Activated B cell treated with CpG ODN at 0.5 μM for 24 hours (primary cell): ENCODE data around the gene PLPP6. TPM values are rescaled to one million over a fixed set of nuclear protein-coding genes. Genes with fewer than 3 reads are reported as not detected.

ENCODE experiments used
- ATAC-seq: fragments of 200-7000 bp; cut with Tn5 transposase; one replicate; pipeline ENCODE4 v1.10.0; 2021; ENCODE audit warnings: low read depth, mild to moderate bottlenecking, moderate library complexity
- CTCF ChIA-PET: fragments of 350-600 bp; sonication (Branson Sonifier 250); formaldehyde crosslinking; loops from one replicate; lab custom pipeline; 2021; ENCODE audit warnings: antibody characterized with exemption; lab: Charles Lee
- POLR2A ChIA-PET: fragments of 350-600 bp; sonication (Branson Sonifier 250); formaldehyde crosslinking; loops from one replicate; lab custom pipeline; 2021; ENCODE audit warnings: antibody characterized with exemption; lab: Charles Lee
- DNase-seq: peaks from one replicate; pipeline ENCODE4 v3.0.0; 2022
- H3K27ac Mint-ChIP-seq: one replicate; pipeline ENCODE4 v1.8.0; 2020; ENCODE audit warnings: mixed read lengths
- H3K27me3 Mint-ChIP-seq: one replicate; pipeline ENCODE4 v1.8.0; 2021; ENCODE audit warnings: mixed read lengths
- H3K36me3 Mint-ChIP-seq: one replicate; pipeline ENCODE4 v1.8.0; 2021; ENCODE audit warnings: low read depth, mixed read lengths
- H3K4me1 Mint-ChIP-seq: one replicate; pipeline ENCODE4 v1.8.0; 2021; ENCODE audit warnings: mixed read lengths
- H3K4me3 Mint-ChIP-seq: one replicate; pipeline ENCODE4 v1.8.0; 2020; ENCODE audit warnings: mild to moderate bottlenecking, mixed read lengths
- H3K9me3 Mint-ChIP-seq: one replicate; pipeline ENCODE4 v1.8.0; 2020; ENCODE audit warnings: mixed read lengths
- intact Hi-C: fragments of 100-400 bp; cut with micrococcal nuclease; formaldehyde crosslinking; loops from one replicate; pipeline ENCODE4 v1.15.1; 2024
- total RNA-seq: library from RNA; stranded (reverse); gene quantifications from 2 replicates; pipeline ENCODE4 v1.2.3, GENCODE V29; 2022
- TF ChIP-seq, protein P1 (sequence below): fragments of 200-600 bp; IDR thresholded peaks from one replicate; pipeline ENCODE4 v1.8.0; 2022; ENCODE audit warnings: antibody characterized with exemption, mild to moderate bottlenecking

PLPP6 gene
- total RNA-seq, 1 donor from 2014 or later = 10.2 TPM

DNA sequence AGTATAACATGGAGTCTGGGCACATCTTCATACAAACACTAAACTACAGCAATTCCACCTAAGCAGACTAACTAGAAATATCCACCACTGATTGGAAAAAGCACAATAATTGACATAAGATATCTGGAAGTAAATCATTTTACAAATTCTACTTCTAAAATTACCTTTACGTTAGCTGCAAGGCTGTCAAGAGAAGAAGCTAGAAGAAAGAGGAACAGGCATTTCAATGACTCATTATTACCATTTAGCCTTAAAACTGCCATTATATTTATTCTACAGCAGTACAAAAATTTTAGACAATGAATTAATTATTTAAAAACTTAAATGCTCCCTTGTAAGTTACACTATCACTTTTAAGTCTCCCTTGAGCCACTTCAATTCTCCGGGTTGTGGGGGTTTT lies 43.4 kb upstream of the PLPP6 start:
- Mint-ChIP-seq H3K4me1 (no peaks in the 10 kb centered on the region), H3K4me3 (no peak overlapping the region), H3K27ac (no peak overlapping the region), H3K36me3 (no peaks in the 10 kb centered on the region), H3K9me3 (no peaks in the 10 kb centered on the region), H3K27me3 (no peaks in the 10 kb centered on the region)
- TF ChIP-seq, protein P1, sequence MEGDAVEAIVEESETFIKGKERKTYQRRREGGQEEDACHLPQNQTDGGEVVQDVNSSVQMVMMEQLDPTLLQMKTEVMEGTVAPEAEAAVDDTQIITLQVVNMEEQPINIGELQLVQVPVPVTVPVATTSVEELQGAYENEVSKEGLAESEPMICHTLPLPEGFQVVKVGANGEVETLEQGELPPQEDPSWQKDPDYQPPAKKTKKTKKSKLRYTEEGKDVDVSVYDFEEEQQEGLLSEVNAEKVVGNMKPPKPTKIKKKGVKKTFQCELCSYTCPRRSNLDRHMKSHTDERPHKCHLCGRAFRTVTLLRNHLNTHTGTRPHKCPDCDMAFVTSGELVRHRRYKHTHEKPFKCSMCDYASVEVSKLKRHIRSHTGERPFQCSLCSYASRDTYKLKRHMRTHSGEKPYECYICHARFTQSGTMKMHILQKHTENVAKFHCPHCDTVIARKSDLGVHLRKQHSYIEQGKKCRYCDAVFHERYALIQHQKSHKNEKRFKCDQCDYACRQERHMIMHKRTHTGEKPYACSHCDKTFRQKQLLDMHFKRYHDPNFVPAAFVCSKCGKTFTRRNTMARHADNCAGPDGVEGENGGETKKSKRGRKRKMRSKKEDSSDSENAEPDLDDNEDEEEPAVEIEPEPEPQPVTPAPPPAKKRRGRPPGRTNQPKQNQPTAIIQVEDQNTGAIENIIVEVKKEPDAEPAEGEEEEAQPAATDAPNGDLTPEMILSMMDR = no peak
- CTCF ChIA-PET = no interaction called here
- no peak for DNase-seq
- POLR2A ChIA-PET = no interaction called here
- ATAC-seq = no peak
- intact Hi-C loops = no loop called here

DNA sequence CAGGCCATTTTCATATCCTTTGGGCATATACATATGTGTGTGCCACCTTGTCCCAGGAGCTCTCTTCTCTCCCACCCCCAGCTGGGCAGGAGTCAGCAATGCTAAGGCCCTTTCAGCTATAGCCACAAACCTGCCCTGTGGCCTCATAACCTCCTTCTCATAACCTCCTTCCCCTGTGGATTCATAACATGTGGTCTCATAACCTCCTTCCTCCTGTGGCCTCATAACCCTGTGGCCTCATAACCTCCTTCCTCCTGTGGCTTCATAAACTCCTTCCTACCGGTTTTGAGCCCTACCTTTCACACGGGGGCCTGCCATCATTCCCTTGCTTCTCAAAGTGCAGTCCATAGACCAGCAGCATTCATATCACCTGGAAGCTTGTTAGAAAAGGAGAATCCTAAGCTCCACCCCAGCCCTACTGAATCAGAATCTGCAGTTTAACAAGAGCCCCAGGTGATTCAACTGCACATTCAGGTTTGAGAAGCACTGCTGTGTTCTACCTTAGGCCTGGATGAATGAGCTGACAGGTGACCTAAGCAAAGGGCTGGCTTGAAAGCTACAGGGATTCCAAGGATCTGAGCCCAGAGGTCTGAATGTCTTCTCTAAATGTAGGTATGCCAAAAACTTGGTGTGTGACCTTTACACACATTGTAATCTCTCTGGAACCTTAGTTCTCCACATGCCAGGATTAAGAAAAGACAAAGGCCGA lies 41.9 kb upstream of the PLPP6 start:
- ChIA-PET POLR2A (no interaction called here), CTCF (no interaction called here)
- Mint-ChIP-seq H3K4me3 (no peak overlapping the region), H3K36me3 (no peaks in the 10 kb centered on the region), H3K4me1 (no peaks in the 10 kb centered on the region), H3K27me3 (no peaks in the 10 kb centered on the region), H3K9me3 (no peaks in the 10 kb centered on the region), H3K27ac (no peak overlapping the region)
- ATAC-seq (no peak), DNase-seq (no peak)
- intact Hi-C loops = no loop called here
- TF ChIP-seq, protein P1 = no peak

DNA sequence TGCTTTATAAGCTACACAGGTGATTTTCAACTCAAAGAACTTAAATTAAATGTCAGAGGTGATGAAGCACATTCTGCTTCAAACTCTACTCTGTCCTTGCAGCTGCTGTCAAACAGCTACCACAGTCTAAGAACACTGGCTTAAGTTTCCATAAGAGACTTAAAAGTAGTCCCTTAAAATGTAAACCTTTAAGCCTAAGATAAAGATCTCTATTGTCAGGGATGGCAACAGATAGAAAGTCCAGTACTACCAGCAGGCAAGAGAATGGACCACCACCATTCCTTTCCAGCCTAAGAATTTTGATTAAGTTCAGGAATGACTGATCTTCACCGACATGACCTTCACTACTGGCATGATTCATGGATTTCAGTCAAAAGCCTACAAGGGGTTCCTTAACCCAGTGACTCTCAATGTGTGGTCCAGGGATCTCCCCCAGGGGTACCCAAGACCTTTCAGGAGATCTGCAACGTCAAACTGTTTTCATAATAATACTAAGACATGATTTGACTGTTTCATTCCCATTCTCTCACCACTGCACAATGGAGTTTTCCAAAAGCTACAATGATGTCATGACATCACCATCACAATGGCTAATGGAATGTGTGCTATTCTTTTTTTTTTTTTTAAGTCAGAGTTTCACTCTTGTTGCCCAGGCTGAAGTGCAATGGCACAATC lies 41.1 kb upstream of the PLPP6 start:
- no peaks in the 10 kb centered on the region for H3K9me3 Mint-ChIP-seq
- no peaks in the 10 kb centered on the region for H3K36me3 Mint-ChIP-seq
- H3K27ac Mint-ChIP-seq = no peak overlapping the region
- no peaks in the 10 kb centered on the region for H3K4me1 Mint-ChIP-seq
- TF ChIP-seq, protein P1 = no peak
- CTCF ChIA-PET = no interaction called here
- H3K4me3 Mint-ChIP-seq = no peak overlapping the region
- no peaks in the 10 kb centered on the region for H3K27me3 Mint-ChIP-seq
- DNase-seq (no peak), ATAC-seq (no peak)
- POLR2A ChIA-PET = interaction anchor here (0.6 kb wide), 1 partner anchor 11 kb away, joined by 5 read pairs; no protein-coding TSS in a partner anchor
- intact Hi-C loops = no loop called here

DNA sequence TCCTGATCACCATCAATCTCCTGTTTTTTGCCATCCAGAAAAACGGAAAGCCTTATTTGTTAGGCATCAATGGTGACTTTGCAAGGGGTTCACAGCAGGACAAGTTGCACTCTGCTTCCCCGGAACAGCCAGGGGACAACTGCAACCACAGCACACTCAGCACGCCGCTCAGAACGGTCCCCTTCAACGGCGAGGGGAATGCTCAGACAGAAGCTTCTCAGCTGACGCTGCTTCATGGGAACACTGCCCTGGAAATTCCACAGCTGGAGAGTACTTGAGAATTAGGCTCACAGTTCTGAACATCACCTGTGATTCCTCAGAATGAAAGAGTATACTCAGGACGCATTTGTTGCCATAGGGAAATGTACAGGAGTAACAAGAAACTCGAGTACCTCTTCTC lies 40.1 kb upstream of the PLPP6 start:
- TF ChIP-seq, protein P1 = no peak
- Mint-ChIP-seq H3K9me3 (no peaks in the 10 kb centered on the region), H3K27me3 (no peaks in the 10 kb centered on the region), H3K36me3 (no peaks in the 10 kb centered on the region), H3K4me1 (no peaks in the 10 kb centered on the region), H3K4me3 (no peak overlapping the region), H3K27ac (no peak overlapping the region)
- no peak for ATAC-seq
- DNase-seq = no peak
- POLR2A ChIA-PET = no interaction called here
- CTCF ChIA-PET = no interaction called here
- intact Hi-C loops = no loop called here

GRCh38 chr9:4630836-4631235 lies 31.3 kb upstream of the PLPP6 start:
- peaks cover 7% of the 10 kb centered on the region for H3K27me3 Mint-ChIP-seq
- CTCF ChIA-PET = no interaction called here
- TF ChIP-seq, protein P1 = no peak
- H3K9me3 Mint-ChIP-seq = no peaks in the 10 kb centered on the region
- POLR2A ChIA-PET = no interaction called here
- H3K4me3 Mint-ChIP-seq = no peak overlapping the region
- intact Hi-C loops = no loop called here
- DNase-seq (no peak), ATAC-seq (no peak)
- H3K27ac Mint-ChIP-seq = no peak overlapping the region
- no peaks in the 10 kb centered on the region for H3K4me1 Mint-ChIP-seq
- no peaks in the 10 kb centered on the region for H3K36me3 Mint-ChIP-seq
